Activated CD4-positive, CD25-positive, alpha-beta regulatory T cell treated with anti-CD3 and anti-CD28 coated beads, Interleukin-2, amount 50 U/mL, for 16 hours (primary cell): ENCODE data around the gene TXNDC8.
"Not testable (repeated sequence)": the region's sequence is repeated elsewhere in the genome, so short reads cannot be mapped to it uniquely, and the experiment has no call there.

ENCODE experiments used
- DNase-seq: peaks from one replicate; pipeline ENCODE4 v3.0.0-alpha.2; 2020; ENCODE audit warnings: low read depth, low spot score

TXNDC8 gene

GRCh38 chr9:110337727-110338126 is at the start of gene TXNDC8:
Gene TXNDC8, minus strand, starts transcription at chr9:110337863.
- no peak for DNase-seq

GRCh38 chr9:110383491-110383890 is 45.8 kb upstream of the TXNDC8 start:
- no peak for DNase-seq

- DNase-seq, result no peak
Measured at GRCh38 chr9:110382731-110383130, 45.1 kb upstream of the TXNDC8 start.

GRCh38 chr9:110371411-110372007 is 33.8 kb upstream of the TXNDC8 start:
- no peak for DNase-seq

GRCh38 chr9:110370315-110370714 is 32.7 kb upstream of the TXNDC8 start:
- no peak for DNase-seq

- no peak for DNase-seq
Measured at GRCh38 chr9:110364451-110364850, 26.8 kb upstream of the TXNDC8 start.

- DNase-seq, result not testable (repeated sequence)
Measured at GRCh38 chr9:110358992-110359391, 21.3 kb upstream of the TXNDC8 start.

GRCh38 chr9:110357505-110357904 is 19.8 kb upstream of the TXNDC8 start:
- DNase-seq, result no peak

- DNase-seq, result no peak
Measured at GRCh38 chr9:110356639-110357395, 19.2 kb upstream of the TXNDC8 start.

- DNase-seq, result no peak
Measured at GRCh38 chr9:110355911-110356310, 18.2 kb upstream of the TXNDC8 start.

- DNase-seq, result no peak
Measured at GRCh38 chr9:110351009-110351467, 13.4 kb upstream of the TXNDC8 start.

- DNase-seq, result no peak
Measured at GRCh38 chr9:110346325-110346724, 8.7 kb upstream of the TXNDC8 start.

- DNase-seq, result no peak
Measured at GRCh38 chr9:110344821-110345220, 7.2 kb upstream of the TXNDC8 start.

GRCh38 chr9:110343551-110343950 is 5.9 kb upstream of the TXNDC8 start:
- no peak for DNase-seq

GRCh38 chr9:110340306-110340705 is 2.6 kb upstream of the TXNDC8 start:
- no peak for DNase-seq

GRCh38 chr9:110338143-110338542 is 480 bp upstream of the TXNDC8 start:
- DNase-seq, result no peak

- DNase-seq, result no peak
Measured at GRCh38 chr9:110336363-110336762, 1.3 kb downstream of the TXNDC8 start.

GRCh38 chr9:110334871-110335270 is 2.8 kb downstream of the TXNDC8 start:
- DNase-seq, result no peak

GRCh38 chr9:110334183-110334582 is 3.5 kb downstream of the TXNDC8 start:
- DNase-seq, result no peak

GRCh38 chr9:110332766-110333165 is 4.9 kb downstream of the TXNDC8 start:
- DNase-seq, result no peak

- DNase-seq, result no peak
Measured at GRCh38 chr9:110330484-110331105, 7.1 kb downstream of the TXNDC8 start.

- DNase-seq, result no peak
Measured at GRCh38 chr9:110329639-110330230, 7.9 kb downstream of the TXNDC8 start.
